HCT116 (cell line): ENCODE data around the gene PTCD1.

Source experiments
- CBX3 ChIP-seq: IDR thresholded peaks from 2 replicates; pipeline ENCODE4 v1.6.1; 2012; ENCODE audit warnings: low read depth
- FOSL1 ChIP-seq: IDR thresholded peaks from 2 replicates; pipeline ENCODE4 v1.6.1; 2012; ENCODE audit warnings: low read depth
- JUND ChIP-seq: IDR thresholded peaks from 2 replicates; pipeline ENCODE4 v1.6.1; 2012
- POLR2A ChIP-seq: IDR thresholded peaks from 2 replicates; pipeline ENCODE4 v1.7.0; 2011; ENCODE audit warnings: borderline replicate concordance; ENCODE audit not compliant: insufficient read depth, insufficient read length; ENCODE audit errors: extremely low read depth
- RAD21 ChIP-seq: IDR thresholded peaks from 2 replicates; pipeline ENCODE4 v1.6.1; 2012; ENCODE audit warnings: low read depth, mild to moderate bottlenecking
- YY1 ChIP-seq: IDR thresholded peaks from 2 replicates; pipeline ENCODE4 v1.6.1; 2011; ENCODE audit warnings: low read length, low read depth, moderate library complexity, mild to moderate bottlenecking; ENCODE audit not compliant: insufficient replicate concordance; ENCODE audit errors: extremely low read depth
- TF ChIP-seq, protein P1 (sequence below): IDR thresholded peaks from 2 replicates; pipeline ENCODE4 v1.6.1; 2012; ENCODE audit warnings: low read depth
- TF ChIP-seq, protein P2 (sequence below), 3 experiments: fragments of 200-600 bp in 1 of 3; sonication (generic) in 1 of 3; IDR thresholded peaks in 2 of 3; conservative IDR thresholded peaks in 1 of 3; 2 replicates each; pipeline ENCODE4 v1.5.1; 2012 to 2017; ENCODE audit warnings: low read depth in 2 of 3, low read length in 2 of 3, antibody characterized with exemption in 1 of 3, borderline replicate concordance in 1 of 3, control low read depth in 1 of 3, mild to moderate bottlenecking in 1 of 3, mixed read lengths in 1 of 3, mixed run types in 1 of 3, moderate library complexity in 1 of 3; ENCODE audit not compliant: insufficient read depth in 1 of 3

DNA sequence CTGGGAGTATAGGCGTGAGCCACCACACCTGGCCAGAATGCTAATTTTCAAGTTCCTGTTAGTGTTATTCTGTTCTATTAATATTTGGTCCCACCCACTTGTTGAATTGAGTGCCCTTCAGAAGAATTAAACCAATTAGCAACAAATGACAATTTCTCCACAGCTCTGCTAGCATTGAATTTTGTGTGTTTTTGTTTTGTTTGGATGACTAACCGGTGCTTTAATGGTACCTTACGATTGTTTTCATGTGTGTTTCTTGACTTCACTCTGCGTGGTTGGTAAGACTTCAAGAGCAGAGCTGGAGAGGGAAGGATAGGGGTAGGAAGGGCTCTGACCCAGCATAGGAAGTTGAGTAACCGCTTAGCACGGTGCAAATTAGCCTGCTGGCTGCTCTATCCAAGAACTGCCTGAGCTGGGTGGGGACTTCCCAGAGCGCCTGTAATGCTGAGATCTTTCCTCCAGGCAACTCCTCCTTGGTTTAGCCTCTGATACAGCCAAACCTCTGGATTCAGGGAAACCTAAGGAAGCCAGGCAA is 59.5 kb downstream of the PTCD1 start:
- TF ChIP-seq JUND = no peak
- TF ChIP-seq, protein P1, sequence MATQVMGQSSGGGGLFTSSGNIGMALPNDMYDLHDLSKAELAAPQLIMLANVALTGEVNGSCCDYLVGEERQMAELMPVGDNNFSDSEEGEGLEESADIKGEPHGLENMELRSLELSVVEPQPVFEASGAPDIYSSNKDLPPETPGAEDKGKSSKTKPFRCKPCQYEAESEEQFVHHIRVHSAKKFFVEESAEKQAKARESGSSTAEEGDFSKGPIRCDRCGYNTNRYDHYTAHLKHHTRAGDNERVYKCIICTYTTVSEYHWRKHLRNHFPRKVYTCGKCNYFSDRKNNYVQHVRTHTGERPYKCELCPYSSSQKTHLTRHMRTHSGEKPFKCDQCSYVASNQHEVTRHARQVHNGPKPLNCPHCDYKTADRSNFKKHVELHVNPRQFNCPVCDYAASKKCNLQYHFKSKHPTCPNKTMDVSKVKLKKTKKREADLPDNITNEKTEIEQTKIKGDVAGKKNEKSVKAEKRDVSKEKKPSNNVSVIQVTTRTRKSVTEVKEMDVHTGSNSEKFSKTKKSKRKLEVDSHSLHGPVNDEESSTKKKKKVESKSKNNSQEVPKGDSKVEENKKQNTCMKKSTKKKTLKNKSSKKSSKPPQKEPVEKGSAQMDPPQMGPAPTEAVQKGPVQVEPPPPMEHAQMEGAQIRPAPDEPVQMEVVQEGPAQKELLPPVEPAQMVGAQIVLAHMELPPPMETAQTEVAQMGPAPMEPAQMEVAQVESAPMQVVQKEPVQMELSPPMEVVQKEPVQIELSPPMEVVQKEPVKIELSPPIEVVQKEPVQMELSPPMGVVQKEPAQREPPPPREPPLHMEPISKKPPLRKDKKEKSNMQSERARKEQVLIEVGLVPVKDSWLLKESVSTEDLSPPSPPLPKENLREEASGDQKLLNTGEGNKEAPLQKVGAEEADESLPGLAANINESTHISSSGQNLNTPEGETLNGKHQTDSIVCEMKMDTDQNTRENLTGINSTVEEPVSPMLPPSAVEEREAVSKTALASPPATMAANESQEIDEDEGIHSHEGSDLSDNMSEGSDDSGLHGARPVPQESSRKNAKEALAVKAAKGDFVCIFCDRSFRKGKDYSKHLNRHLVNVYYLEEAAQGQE = no peak
- TF ChIP-seq, protein P2, sequence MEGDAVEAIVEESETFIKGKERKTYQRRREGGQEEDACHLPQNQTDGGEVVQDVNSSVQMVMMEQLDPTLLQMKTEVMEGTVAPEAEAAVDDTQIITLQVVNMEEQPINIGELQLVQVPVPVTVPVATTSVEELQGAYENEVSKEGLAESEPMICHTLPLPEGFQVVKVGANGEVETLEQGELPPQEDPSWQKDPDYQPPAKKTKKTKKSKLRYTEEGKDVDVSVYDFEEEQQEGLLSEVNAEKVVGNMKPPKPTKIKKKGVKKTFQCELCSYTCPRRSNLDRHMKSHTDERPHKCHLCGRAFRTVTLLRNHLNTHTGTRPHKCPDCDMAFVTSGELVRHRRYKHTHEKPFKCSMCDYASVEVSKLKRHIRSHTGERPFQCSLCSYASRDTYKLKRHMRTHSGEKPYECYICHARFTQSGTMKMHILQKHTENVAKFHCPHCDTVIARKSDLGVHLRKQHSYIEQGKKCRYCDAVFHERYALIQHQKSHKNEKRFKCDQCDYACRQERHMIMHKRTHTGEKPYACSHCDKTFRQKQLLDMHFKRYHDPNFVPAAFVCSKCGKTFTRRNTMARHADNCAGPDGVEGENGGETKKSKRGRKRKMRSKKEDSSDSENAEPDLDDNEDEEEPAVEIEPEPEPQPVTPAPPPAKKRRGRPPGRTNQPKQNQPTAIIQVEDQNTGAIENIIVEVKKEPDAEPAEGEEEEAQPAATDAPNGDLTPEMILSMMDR (IDR thresholded peaks at IDR 0.05 in 2 of 3, conservative IDR thresholded peaks at IDR 0.05 in 1 of 3; ENCODE audit: borderline replicate concordance in 1 of 3, insufficient read depth in 1 of 3, low read depth in 2 of 3, low read length in 2 of 3) = no peak
- no peak for TF ChIP-seq RAD21
- no peak for TF ChIP-seq POLR2A
- no peak for TF ChIP-seq FOSL1
- no peak for TF ChIP-seq CBX3
- TF ChIP-seq YY1 = no peak
